Hepatic stellate cell (primary cell): ENCODE data around the gene PRMT1.

Source experiments
- DNase-seq: peaks from one replicate; pipeline ENCODE4 v3.0.0; 2011; ENCODE audit warnings: low spot score

The PRMT1 gene

GRCh38 chr19:49727217-49728030, 50.4 kb downstream of the PRMT1 start:
- peak; percentile 30 for DNase-seq

GRCh38 chr19:49730166-49730565, 53.1 kb downstream of the PRMT1 start:
- DNase-seq, result no peak
